Muscle layer of colon (tissue), 2 donors: Measurements from ENCODE around the gene CD1C.
"Not testable (repeated sequence)": the region's sequence is repeated elsewhere in the genome, so short reads cannot be mapped to it uniquely, and the experiment has no call there.

Experiments
- H3K27ac ChIP-seq: one replicate; pipeline ENCODE4 v1.7.0; 2013; ENCODE audit warnings: low read depth, mild to moderate bottlenecking, low read length, moderate library complexity
- H3K27me3 ChIP-seq, 2 donors: one replicate each; pipeline ENCODE4 v1.7.0; 2013; ENCODE audit warnings: low read length in 2 of 2, mild to moderate bottlenecking in 2 of 2; ENCODE audit not compliant: insufficient read depth in 2 of 2, control insufficient read depth in 1 of 2
- H3K36me3 ChIP-seq: one replicate; pipeline ENCODE4 v1.7.0; 2013; ENCODE audit warnings: mild to moderate bottlenecking, low read length; ENCODE audit not compliant: insufficient read depth
- H3K4me1 ChIP-seq: one replicate; pipeline ENCODE4 v1.7.0; 2013; ENCODE audit warnings: mild to moderate bottlenecking, low read length; ENCODE audit not compliant: insufficient read depth
- H3K4me3 ChIP-seq, 2 donors: one replicate each; pipeline ENCODE4 v1.7.0; 2013; ENCODE audit warnings: low read length in 2 of 2, low read depth in 1 of 2, mild to moderate bottlenecking in 1 of 2, moderate library complexity in 1 of 2
- H3K9ac ChIP-seq: one replicate; pipeline ENCODE4 v1.7.0; 2013; ENCODE audit warnings: low read length
- H3K9me3 ChIP-seq: one replicate; pipeline ENCODE4 v1.7.0; 2013; ENCODE audit warnings: mild to moderate bottlenecking, low read length
- donor health status: abdominal sarcoma.
- donor health status: Adenocarcinoma of cecum.

CD1C gene

DNA sequence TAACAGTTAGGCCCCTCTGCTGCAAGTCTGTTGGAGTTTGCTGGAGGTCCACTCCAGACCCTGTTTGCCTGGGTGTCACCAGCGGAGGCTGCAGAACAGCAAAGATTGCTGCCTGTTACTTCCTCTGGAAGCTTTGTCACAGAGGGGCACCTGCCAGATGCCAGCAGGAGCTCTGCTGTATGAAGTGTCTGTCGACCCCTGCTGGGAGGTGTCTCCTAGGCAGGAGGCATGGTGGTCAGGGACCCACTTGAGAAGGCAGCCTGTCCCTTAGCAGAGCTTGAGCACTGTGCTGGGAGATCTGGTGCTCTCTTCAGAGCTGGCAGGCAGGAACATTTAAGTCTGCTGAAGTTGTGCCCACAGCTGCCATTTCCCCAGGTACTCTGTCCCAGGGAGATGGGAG, 7.3 kb upstream of the CD1C start:
- H3K27me3 ChIP-seq, H3K9ac ChIP-seq, H3K36me3 ChIP-seq, H3K27ac ChIP-seq, H3K9me3 ChIP-seq, H3K4me3 ChIP-seq, H3K4me1 ChIP-seq: not testable (repeated sequence)

DNA sequence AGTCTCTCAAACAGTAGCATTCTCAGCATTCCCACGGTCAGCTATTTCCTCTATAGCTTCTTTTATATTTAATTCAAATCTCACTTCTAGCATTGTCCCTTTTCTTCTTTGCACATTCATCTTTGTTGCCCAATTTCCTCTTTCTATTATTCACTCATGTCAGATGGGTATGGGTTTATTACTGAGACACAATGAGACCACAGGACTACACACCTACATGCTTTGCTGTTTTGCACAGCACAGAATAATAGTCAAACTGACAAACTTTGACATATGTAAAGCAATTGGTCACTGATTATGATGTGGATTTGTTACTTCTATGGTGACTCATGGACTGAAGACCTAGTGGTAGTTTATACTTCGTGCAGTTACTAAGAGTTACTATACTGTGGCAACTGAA, 5.8 kb upstream of the CD1C start:
- no peak overlapping the region for H3K27ac ChIP-seq

DNA sequence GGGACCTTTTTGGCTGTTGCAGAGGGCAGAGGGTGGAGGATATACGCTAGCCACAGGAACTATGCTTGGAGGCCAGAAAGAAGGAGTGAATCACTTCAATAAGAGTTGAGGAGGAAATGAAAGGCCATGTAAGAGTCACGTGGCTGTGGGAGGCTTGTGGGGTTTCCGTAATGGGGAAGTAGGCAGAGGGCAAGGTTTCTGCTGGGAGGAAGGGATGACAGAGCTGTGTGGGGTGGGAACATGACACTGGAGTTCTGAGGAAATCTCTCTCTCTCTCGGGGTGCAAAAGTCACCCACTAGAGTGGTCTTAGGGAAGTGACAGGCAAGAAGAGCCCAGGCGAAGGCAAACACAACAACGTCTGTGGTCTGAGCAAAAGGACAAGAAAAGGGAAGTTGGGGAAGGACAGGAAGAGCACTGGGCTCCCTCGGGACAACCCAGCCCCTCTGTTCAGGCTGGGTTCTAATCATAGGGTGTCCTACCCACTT, 3.9 kb upstream of the CD1C start:
- H3K27ac ChIP-seq, result no peak overlapping the region
- no peaks in the 10 kb centered on the region for H3K4me1 ChIP-seq
- no peaks in the 10 kb centered on the region for H3K36me3 ChIP-seq
- H3K4me3 ChIP-seq, result no peak overlapping the region
- no peaks in the 10 kb centered on the region for H3K9me3 ChIP-seq
- H3K27me3 ChIP-seq, result no peaks in the 10 kb centered on the region
- no peak overlapping the region for H3K9ac ChIP-seq

More for the DNA sequence above, 5.8 kb upstream of the CD1C start:
- no peaks in the 10 kb centered on the region for H3K36me3 ChIP-seq
- no peaks in the 10 kb centered on the region for H3K9me3 ChIP-seq
- H3K9ac ChIP-seq, result no peak overlapping the region
- no peaks in the 10 kb centered on the region for H3K27me3 ChIP-seq
- H3K4me3 ChIP-seq, result no peak overlapping the region
- no peaks in the 10 kb centered on the region for H3K4me1 ChIP-seq

DNA sequence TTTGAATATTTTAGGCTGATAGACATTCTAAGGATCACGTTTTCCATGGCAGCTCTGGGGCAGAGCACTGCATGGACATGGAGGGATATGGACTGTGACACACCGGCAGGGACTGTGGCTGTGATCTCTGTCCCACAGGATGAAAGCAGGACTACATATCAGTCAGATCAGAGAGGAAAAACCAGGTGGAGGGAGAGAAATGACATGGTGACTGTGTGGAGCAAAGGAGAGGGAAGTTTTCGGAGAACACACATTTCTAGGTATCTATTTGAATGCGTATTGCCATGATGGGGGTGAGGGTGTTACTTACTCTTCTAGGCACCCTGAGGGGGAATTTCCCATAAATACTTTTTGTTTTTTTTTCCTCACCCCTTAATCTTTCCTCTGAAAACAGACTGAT, 3.2 kb upstream of the CD1C start:
- no peaks in the 10 kb centered on the region for H3K27me3 ChIP-seq
- no peak overlapping the region for H3K27ac ChIP-seq

DNA sequence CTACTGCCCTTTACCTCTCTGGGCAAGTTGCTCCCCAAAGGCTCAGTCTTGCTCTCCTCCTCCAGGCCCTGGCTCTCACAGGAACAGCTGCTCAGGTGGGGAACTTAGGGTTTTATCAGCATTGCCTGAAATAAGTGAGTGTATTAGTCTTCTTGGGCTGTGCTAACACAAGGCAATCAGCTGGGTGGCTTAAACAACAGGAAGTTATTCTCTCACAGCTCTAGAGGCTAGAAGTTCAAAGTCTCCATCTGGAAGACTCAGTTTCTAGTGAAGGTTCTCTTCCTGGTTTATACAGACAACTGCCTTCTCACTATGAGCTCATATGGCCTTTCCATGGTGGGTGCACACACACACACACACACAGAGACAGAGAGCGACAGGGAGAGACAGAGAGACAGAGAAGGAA, 2.8 kb upstream of the CD1C start:
- Histone ChIP-seq H3K27ac (no peak overlapping the region), H3K4me3 (no peak overlapping the region), H3K9ac (no peak overlapping the region), H3K27me3 (no peaks in the 10 kb centered on the region), H3K36me3 (no peaks in the 10 kb centered on the region), H3K9me3 (no peaks in the 10 kb centered on the region), H3K4me1 (no peaks in the 10 kb centered on the region)

More for the DNA sequence above, 3.2 kb upstream of the CD1C start:
- no peaks in the 10 kb centered on the region for H3K4me1 ChIP-seq
- H3K36me3 ChIP-seq, result no peaks in the 10 kb centered on the region
- H3K9ac ChIP-seq, result no peak overlapping the region
- no peaks in the 10 kb centered on the region for H3K9me3 ChIP-seq
- H3K4me3 ChIP-seq, result no peak overlapping the region

DNA sequence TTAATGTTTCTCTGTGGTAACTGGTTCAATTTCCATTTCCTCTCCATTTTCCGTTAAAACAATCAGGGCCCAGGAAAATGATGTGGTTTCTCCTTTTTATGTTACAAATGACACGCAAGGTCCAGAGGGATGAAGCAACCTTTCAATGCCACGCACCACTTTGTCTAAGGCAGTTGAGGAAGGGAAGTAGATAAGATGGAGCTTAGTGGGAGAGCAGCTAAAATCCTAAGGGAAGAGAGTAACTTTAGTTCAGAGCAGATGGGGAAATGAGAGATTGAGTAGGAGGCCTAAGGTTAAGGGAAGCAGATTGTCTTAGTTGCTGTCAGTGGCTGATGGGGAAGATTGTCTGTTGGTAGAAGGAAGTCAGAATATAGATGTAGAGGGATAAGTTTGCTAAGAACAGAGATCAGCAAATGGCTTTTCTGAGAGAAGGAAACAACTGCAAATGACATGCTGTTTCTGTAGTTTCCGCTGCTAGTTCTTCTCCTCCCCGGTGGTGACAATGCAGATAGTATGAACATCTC, 660 bp downstream of the CD1C start:
- no peaks in the 10 kb centered on the region for H3K36me3 ChIP-seq
- H3K9ac ChIP-seq, result no peak overlapping the region
- H3K9me3 ChIP-seq, result no peaks in the 10 kb centered on the region
- H3K4me1 ChIP-seq, result no peaks in the 10 kb centered on the region
- H3K27me3 ChIP-seq, result no peaks in the 10 kb centered on the region
- H3K4me3 ChIP-seq, result no peak overlapping the region
- no peak overlapping the region for H3K27ac ChIP-seq

DNA sequence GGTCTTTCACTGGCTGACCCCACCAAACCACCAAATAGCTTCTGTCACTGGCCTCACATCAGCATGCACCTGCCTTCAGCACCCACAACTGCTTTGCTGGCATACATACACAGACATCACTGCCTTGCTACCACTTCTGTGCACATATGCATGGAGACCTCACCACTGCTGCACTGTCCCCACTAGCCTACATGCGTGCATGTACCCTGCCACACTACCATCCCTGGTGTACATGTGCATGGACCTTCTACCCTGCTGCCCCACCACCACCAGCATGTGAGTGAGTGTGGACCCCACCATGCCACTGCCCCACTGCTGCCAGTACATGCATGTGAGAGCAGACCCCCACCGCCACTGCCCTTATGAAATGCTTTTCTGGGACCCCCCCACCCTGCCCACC, 6.1 kb downstream of the CD1C start:
- Histone ChIP-seq H3K9ac (no peak overlapping the region), H3K27ac (no peak overlapping the region), H3K4me3 (no peak overlapping the region), H3K36me3 (no peaks in the 10 kb centered on the region), H3K4me1 (no peaks in the 10 kb centered on the region), H3K27me3 (no peaks in the 10 kb centered on the region), H3K9me3 (no peaks in the 10 kb centered on the region)

DNA sequence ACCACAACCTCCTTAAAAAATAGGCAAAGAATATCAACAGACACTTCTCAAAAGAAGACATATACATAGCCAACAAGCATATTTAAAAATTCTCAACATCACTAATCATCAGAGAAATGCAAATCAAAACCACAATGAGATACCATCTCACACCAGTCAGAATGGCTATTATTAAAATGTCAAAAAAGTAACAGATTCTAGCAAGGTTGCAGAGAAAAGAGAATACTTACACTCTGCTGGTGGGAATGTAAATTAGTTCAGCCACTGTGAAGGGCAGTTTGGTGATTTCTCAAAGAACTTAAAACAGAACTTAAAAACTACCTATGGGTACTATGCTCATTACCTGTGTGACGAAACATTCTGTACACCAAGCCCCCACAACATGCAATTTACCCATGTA, 20.9 kb downstream of the CD1C start:
- no peaks in the 10 kb centered on the region for H3K36me3 ChIP-seq
- no peaks in the 10 kb centered on the region for H3K27me3 ChIP-seq
- no peaks in the 10 kb centered on the region for H3K9me3 ChIP-seq
- H3K9ac ChIP-seq, result no peak overlapping the region
- no peaks in the 10 kb centered on the region for H3K4me1 ChIP-seq
- no peak overlapping the region for H3K27ac ChIP-seq
- no peak overlapping the region for H3K4me3 ChIP-seq

DNA sequence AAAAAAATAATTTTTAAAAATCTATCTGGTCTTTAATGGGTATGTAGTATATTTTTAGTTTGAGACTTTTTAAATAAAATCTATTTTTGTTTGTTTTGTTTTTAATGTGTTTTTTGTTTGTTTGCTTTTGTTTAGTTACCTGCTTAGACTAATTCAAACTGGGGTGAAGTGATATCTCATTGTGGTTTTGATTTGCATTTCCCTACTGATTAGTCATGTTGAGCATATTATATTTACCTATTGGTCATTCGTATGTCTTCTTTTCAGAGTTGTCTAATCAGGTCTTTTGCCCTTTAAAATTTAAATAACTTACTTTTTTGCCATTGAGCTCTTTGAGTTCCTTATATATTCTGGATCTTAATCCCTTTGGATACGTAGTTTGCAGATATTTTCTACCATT, 21.3 kb downstream of the CD1C start:
- Histone ChIP-seq H3K4me1 (no peaks in the 10 kb centered on the region), H3K9me3 (no peaks in the 10 kb centered on the region), H3K36me3 (no peaks in the 10 kb centered on the region)

DNA sequence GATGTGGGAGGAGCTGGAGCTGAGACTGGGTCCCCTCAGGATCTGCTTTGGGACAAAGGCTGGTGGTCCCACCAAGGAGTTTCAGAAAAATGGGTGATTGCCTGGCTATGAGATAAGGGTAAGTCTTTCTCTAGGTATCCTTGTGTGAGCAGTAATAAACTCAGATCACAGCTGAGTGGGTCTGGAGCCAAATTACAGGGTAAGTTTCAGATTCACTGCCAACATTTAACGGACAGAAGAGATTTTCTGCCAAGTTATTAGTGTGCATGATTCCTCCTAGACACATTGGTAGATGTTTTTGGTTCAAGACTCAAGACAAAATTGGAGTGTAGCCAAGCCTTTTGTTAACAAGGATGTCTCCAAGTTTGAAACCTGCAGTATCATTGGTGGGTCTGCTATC, 34.1 kb downstream of the CD1C start:
- H3K9me3 ChIP-seq, result no peaks in the 10 kb centered on the region
- no peaks in the 10 kb centered on the region for H3K4me1 ChIP-seq
- H3K36me3 ChIP-seq, result no peaks in the 10 kb centered on the region
- no peak overlapping the region for H3K27ac ChIP-seq
- no peaks in the 10 kb centered on the region for H3K27me3 ChIP-seq
- H3K9ac ChIP-seq, result no peak overlapping the region
- H3K4me3 ChIP-seq, result no peak overlapping the region

More for the DNA sequence above, 21.3 kb downstream of the CD1C start:
- no peaks in the 10 kb centered on the region for H3K27me3 ChIP-seq
- no peak overlapping the region for H3K27ac ChIP-seq
- H3K9ac ChIP-seq, result no peak overlapping the region
- no peak overlapping the region for H3K4me3 ChIP-seq

DNA sequence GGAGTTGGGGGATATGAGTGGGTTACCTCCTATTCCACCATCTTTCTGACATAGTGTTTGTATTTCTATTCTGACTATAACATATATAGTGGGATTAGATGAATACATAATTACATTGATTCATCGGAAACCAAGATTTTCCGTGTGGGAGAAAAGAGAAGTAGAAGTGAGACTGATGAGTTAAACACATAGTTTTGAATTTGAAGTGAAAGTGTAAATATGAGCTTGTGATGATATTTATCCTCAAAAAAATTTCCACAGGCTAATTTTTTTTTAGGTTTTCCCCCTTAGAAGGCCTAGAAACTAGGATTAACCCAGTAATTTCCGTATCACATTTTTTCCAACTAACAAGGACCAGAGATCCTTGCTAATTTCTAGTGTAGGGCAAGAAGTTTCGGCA, 34.7 kb downstream of the CD1C start:
- Histone ChIP-seq H3K27me3 (no peaks in the 10 kb centered on the region), H3K9me3 (no peaks in the 10 kb centered on the region), H3K4me1 (no peaks in the 10 kb centered on the region), H3K36me3 (no peaks in the 10 kb centered on the region), H3K4me3 (no peak overlapping the region), H3K27ac (no peak overlapping the region), H3K9ac (no peak overlapping the region)

DNA sequence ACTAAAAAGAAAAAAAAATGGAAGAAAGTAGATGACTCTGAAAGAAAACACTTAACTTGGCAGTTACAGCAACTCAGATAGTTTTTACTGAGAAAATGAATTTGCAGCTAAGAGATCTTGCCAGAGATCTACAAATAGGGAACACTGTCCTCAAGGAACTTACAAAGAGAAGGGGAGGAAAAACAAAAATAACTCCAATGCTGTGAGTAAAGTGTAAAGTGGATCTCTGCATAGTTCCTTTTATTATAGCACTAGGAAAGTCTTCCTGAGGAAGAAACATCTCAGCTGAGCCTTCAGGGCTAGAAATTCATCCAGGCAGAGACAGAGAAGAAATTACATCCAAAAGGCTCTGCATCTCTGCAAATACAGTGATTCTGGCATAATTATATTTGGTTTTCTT, 37.8 kb downstream of the CD1C start:
- Histone ChIP-seq H3K4me1 (no peaks in the 10 kb centered on the region), H3K4me3 (no peak overlapping the region), H3K9ac (no peak overlapping the region), H3K9me3 (no peaks in the 10 kb centered on the region), H3K27me3 (no peaks in the 10 kb centered on the region), H3K27ac (no peak overlapping the region), H3K36me3 (no peaks in the 10 kb centered on the region)
